ENCODE results near the gene FRY.

Gene FRY

GRCh38 chr13:32175943-32176342 is 144.4 kb downstream of the FRY start:
- no peak for DNase-seq (ENCODE audit: low read depth)

GRCh38 chr13:32176696-32177095 is 145.1 kb downstream of the FRY start:
- DNase-seq (ENCODE audit: low read depth): no peak

- no peak for DNase-seq (ENCODE audit: low read depth)
Measured at GRCh38 chr13:32178763-32179162, 147.2 kb downstream of the FRY start.

- no peak for DNase-seq (ENCODE audit: low read depth)
Measured at GRCh38 chr13:32179708-32180107, 148.1 kb downstream of the FRY start.

GRCh38 chr13:32187651-32188050 is 156.1 kb downstream of the FRY start:
- no peak for DNase-seq (ENCODE audit: low read depth)

GRCh38 chr13:32191452-32191998 is 160.0 kb downstream of the FRY start:
- DNase-seq (ENCODE audit: low read depth): no peak

GRCh38 chr13:32195713-32196112 is 164.1 kb downstream of the FRY start:
- no peak for DNase-seq (ENCODE audit: low read depth)

GRCh38 chr13:32199168-32199567 is 167.6 kb downstream of the FRY start:
- DNase-seq (ENCODE audit: low read depth): no peak

- no peak for DNase-seq (ENCODE audit: low read depth)
Measured at GRCh38 chr13:32200741-32201140, 169.2 kb downstream of the FRY start.

- DNase-seq (ENCODE audit: low read depth): no peak
Measured at GRCh38 chr13:32201809-32202208, 170.2 kb downstream of the FRY start.

- DNase-seq (ENCODE audit: low read depth): no peak
Measured at GRCh38 chr13:32202268-32202667, 170.7 kb downstream of the FRY start.

- no peak for DNase-seq (ENCODE audit: low read depth)
Measured at GRCh38 chr13:32203221-32203620, 171.6 kb downstream of the FRY start.

GRCh38 chr13:32203736-32204135 is 172.2 kb downstream of the FRY start:
- no peak for DNase-seq (ENCODE audit: low read depth)

GRCh38 chr13:32205431-32206096 is 174.0 kb downstream of the FRY start:
- no peak for DNase-seq (ENCODE audit: low read depth)

GRCh38 chr13:32206097-32206740 is 174.6 kb downstream of the FRY start:
- DNase-seq (ENCODE audit: low read depth): no peak

GRCh38 chr13:32208860-32209259 is 177.3 kb downstream of the FRY start:
- DNase-seq (ENCODE audit: low read depth): no peak

GRCh38 chr13:32209652-32210051 is 178.1 kb downstream of the FRY start:
- no peak for DNase-seq (ENCODE audit: low read depth)

GRCh38 chr13:32210101-32210500 is 178.5 kb downstream of the FRY start:
- no peak for DNase-seq (ENCODE audit: low read depth)

- no peak for DNase-seq (ENCODE audit: low read depth)
Measured at GRCh38 chr13:32211813-32212212, 180.2 kb downstream of the FRY start.

- DNase-seq (ENCODE audit: low read depth): no peak
Measured at GRCh38 chr13:32212421-32212820, 180.8 kb downstream of the FRY start.

- no peak for DNase-seq (ENCODE audit: low read depth)
Measured at GRCh38 chr13:32213626-32214025, 182.1 kb downstream of the FRY start.

- no peak for DNase-seq (ENCODE audit: low read depth)
Measured at GRCh38 chr13:32214071-32214470, 182.5 kb downstream of the FRY start.

- DNase-seq (ENCODE audit: low read depth): no peak
Measured at GRCh38 chr13:32216281-32216680, 184.7 kb downstream of the FRY start.
